ENCODE measurements around the gene PPIG.
"Not testable (repeated sequence)": the region's sequence is repeated elsewhere in the genome, so short reads cannot be mapped to it uniquely, and the experiment has no call there.

PPIG gene

DNA sequence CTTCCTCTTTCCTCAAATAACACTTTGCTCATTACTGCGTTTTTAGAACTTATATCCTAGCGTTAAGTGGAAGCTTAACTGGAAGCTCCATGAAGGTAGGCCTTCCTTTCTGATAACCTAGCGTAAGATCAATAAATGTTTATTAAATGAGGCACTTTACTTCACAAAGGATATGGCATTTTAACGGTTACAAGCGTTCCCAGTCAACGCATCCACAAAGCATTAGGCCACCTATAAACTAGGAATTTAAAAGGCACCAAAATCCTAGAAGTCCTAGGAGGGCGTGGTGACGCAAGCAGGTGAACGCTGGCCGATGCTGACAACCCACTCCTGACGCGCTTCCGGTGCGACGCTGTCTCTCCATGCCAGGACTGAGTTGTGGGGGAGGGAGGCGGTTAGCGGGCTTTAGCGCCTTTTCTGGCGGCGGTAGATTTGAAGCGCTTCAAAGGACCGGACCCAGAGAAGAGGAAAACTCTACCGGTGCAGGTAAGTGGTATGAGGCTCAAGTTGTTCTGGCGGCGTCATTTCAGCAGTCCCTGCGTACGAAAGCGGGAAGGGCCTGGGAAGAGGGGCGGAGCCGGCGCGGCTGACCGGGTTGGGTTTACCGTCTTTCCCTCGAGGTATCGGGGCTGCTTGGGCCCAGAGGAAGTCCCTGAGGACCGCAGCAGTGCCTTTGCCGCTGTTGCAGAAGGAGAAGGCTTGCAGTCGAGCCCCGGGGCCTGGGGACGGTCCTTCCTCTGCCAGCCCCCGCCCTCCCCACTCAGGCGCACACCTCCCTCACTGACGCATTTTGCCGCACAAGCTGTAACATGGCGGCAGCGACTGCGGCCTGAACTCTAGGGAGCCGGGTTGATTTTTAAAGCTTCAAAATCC lies at the start of gene PPIG:
Gene PPIG (plus strand): TSS at position 347 of the 873 bp plus-strand sequence. CDS start 19,691 bp downstream, outside the sequence.
- peak; percentile 50 to 76 (median 70) for DNase-seq

DNA sequence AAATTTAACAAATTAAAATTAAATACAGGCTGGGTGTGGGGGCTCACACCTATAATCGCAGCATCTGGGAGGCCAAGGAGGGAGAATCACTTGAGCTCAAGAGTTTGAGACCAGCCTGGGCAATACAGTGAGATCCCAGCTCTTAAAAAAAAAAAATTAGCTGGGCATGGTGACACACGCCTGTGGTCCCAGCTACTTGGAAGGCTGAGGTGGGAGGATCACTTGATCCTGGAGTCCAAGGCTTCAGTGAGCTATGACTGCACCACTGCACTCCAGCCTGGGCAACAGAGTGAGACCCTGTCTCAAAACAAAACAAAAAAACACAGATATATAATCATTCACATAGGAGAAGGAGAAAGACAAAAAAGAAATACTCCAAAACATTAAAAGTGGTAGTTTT lies 44.7 kb upstream of the PPIG start:
- not testable (repeated sequence) for DNase-seq

DNA sequence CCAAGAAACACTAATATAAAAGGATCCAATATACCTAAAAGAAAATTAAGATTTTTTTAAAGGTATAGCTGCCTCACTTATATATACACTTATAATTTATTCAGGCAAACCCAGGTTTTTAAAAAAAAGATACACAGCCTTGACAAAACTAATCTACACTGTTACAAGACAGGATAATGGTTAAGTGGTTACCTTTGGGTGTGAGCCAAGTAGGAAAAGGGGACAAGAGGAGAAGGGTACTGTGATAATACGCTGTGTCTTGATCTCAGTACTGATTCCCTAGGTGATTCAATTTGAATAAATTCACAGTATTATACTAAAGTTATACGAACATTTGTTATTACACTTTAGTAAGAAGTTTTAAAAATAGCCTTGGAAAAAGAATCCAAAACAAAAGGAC lies 44.0 kb upstream of the PPIG start:
- no peak for DNase-seq

DNA sequence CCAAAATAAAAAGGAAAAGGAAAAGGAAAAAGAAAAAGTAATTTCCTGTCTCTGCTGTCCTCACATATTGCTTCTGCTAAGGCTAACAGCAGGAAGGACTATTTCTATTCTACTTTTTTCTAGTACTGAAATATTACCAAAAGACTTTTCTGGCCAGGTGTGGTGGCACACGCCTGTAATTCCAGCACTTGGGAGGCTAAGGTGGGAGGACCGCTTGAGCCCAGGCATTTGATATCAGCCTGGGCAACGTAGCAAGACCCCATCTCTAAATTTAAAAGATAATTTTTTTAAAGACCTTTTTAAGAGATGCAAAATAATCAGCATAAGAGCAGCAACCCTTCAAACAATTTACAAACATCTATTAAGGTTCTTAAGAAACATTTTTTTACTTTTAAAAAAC lies 41.7 kb upstream of the PPIG start:
- DNase-seq = no peak

DNA sequence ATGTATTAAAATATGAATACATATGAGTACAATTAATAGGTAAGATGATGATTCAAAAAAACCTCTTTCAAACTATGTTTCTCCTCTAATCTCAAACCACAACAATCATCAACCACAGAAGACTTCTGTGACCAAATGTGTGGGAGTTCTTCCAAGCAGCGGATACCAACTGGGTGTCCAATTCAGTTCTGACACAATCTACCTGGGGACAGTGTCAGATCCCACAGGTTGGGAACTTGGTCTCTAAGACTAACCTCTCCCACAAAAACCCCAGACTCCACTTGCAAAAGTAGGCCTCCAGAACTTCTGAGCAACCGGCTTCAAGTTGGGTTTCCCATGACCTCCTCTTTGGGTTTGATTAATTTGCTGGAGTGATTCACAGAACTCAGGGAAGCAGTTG lies 37.4 kb upstream of the PPIG start:
- DNase-seq = no peak

DNA sequence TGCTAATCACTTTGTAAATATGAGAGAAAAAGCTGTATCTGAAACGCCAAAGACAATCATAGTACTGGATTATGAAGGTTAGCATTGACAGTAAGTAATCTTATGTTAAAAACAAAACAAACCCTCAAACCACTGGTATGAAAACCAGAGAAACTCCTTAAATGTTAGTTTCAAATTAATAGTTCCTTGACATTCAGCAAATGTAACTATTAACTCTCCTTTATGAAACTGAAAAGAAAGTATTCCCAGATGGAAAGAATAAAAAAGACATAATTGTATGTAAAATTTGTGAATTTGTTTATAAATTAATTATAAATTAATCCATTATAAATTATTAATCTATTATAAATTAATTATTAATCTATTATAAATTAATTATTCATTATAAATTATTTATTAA lies 22.8 kb upstream of the PPIG start:
- DNase-seq = no peak

DNA sequence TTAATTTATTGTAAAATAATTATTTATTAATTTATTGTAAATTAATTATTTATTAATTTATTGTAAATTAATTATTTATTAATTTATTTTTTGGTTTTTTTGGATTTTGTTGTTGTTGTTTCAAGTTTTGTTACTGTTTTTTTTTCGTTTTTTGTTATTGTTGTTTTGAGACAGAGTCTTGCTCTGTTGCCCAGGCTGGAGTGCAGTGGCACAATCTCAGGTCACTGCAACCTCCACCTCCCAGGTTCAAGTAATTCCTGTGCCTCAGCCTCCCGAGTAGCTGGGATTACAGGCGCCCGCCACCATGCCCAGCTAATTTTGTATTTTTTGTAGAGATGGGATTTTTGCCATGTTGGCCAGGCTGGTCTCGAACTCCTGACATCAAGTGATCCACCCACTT lies 22.1 kb upstream of the PPIG start:
- DNase-seq = not testable (repeated sequence)

DNA sequence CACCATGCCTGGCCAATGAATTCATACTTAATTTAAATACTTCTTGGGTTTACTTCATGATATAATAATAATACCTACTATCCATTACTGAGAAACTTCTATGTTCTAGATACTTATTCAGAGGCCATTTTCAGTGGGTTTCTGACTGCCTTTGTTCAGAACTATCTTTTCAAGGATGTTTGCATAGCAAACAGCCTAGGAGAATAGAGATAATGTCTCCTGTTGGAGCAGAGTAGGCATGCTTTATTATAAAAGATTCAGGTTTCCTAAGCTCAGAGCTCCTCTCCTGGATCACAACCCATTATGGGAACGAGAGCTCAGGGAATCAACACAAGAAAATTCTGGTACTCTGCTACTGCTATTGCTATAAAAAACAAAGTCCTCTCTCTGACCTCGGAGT lies 21.6 kb upstream of the PPIG start:
- no peak for DNase-seq

DNA sequence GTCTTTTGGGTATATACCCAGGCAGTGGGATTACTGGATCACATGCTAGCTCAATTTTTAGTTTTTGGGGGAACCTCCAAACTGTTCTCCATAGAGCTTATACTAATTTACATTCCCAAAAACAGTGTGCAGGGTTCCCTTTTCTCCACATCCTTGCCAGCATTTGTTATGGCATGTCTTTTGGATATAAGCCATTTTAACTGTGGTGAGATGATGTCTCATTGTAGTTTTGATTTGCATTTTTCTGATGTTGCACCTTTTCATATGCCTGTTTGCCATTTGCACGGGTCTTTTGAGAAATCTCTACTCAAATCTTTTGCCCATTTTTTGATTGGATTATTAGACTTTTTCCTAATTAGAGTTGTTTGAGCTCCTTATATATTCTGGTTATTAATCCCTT lies 18.5 kb upstream of the PPIG start:
- DNase-seq = no peak

DNA sequence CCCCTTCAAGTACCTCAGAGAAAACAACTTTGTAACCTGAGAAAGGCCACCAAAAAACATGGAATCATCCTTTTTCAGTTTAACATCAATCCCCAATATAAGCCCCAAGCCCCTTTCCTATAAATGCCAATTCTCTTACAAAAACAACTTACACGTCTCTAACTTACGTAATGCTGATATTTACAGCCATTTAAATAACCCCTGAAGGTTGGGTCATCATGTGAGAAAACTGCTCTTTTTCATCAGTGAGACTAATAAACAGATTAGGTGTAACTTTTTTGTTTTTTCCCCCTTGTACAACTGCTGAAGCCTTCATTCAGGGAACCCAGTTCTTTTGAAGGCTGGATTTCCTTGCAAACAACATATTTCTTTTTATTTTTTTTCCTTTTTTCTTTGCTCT lies 14.2 kb upstream of the PPIG start:
- DNase-seq = no peak

DNA sequence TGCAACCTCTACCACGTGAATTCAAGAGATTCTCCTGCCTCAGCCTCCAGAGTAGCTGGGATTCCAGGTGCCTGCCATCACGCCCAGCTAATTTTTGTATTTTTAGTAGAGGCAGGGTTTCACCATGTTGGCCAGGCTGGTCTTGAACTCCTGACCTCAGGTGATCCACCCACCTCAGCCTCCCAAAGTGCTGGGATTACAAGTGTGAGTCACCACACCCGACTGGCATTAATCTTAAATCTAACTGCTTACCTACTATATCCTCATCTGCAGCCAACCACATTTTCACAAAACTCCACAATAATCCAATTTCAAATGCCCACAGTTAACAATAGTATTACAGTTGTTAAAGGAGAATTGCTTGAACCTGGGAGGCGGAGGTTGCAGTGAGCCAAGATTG lies 13.4 kb upstream of the PPIG start:
- not testable (repeated sequence) for DNase-seq

DNA sequence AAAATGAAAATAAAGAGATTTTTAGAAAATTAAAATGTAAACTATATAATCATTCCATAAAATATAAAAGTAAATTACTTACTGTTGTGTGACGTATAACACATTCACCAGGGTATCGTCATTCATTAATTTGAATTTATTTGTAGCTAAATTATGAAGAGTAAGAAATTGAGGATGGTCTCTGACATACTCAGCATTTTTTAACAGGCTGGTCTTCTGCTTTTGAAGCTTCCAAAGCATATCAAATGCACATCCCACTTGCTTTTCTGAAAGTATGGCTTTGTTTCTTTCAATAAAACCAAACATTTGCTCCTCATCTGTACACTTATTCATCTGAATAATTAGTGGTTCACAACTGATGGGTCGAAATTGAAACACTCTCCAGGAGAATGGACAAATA lies 12.6 kb upstream of the PPIG start:
- DNase-seq = no peak

DNA sequence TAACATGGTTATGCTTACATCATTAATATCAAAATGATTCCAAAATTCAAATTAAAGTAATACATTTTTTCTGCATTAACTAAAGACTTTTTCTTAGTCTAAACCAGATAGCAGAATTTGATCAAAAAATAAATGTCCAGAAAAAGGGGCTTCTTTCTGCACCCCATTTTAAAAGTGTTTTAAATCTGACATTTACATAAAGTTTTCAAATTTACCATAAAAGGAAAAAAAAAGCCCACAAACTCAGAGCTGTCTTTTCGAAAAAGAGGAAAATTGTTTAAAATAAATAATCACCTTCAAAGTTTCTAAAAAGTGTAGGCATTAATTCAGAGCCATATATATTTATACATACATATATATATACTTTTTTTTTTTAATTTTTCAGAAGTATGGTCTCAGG lies 12.0 kb upstream of the PPIG start:
- no peak for DNase-seq

DNA sequence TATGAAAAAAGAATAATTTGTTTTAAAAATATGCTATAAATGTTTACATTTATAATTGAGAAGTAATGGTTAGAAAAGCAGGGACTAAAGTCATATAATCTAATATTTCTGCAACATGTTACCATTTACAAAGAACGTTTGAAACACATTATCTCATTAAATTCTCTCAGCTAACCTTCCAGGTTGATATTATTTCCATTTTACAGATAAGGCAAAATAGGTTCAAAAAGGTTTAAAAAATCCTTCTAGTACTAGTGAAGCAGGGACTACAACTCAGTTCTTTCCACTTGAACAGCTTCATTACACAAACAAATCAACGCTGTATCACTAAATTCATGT lies 11.4 kb upstream of the PPIG start:
- no peak for DNase-seq

DNA sequence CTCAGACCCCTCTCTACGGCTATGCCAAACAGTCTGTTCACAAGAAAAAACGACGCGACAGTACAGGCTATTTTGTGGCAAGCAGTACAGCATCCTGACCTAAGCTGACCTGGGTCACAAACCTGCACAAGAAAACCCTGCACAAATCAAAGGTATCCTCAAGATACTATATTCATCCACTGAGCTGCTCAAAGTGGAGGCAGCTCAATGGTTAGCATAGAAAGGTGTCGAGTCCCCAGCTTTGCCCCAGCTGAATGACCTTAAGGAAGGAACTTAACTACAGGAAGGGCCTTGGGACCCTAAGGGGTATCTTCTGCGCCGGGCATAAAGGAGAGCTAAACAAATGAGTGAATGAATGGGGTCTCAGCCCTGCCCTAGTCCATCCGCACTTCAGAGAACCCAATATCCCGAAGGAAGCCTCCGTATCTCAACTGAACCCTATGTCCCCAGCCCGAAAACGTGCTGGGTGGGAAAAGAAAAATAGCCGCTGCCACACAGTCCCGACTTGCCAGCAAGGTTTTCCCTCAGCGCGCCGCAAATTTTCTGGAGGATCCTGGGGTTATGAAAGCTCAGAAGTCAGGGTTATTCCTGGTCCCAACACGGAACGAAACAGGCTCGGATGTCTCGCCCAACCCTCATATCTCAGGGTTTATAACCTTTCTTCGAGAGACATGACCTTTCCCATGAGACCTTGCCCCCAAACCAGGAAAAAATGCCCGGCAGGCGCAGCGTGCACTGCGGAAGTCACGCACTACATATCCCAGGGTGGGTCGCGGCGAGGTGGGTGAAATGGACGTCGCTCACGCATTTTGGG lies 10.8 kb upstream of the PPIG start, which contains the start of gene FASTKD1:
Gene FASTKD1 (minus strand): TSS at position 706 of the 814 bp plus-strand sequence. CDS start 1,836 bp downstream, outside the sequence.
- peak; percentile 59 to 72 (median 62) for DNase-seq

DNA sequence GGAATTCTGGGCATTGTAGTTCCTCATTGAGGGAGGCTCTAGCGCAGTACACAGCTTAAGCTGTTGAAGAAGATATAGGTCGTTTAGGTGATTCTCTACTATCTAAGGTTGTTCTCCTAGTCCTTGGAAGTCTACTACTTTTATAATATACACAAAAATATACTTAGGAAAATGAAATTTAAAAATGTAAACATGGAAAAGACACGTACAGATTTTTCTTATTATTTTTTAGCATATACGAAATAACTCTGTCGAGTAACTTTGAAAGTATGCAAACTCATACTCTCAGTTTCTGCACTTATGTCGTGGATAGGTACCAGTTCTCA lies 10.2 kb upstream of the PPIG start:
- no peak for DNase-seq

DNA sequence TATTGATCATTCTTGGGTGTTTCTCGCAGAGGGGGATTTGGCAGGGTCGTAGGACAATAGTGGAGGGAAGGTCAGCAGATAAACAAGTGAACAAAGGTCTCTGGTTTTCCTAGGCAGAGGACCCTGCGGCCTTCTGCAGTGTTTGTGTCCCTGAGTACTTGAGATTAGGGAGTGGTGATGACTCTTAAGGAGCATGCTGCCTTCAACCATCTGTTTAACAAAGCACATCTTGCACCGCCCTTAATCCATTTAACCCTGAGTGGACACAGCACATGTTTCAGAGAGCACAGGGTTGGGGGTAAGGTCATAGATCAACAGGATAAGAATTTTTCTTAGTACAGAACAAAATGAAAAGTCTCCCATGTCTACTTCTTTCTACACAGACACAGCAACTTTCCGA lies 9.6 kb upstream of the PPIG start:
- not testable (repeated sequence) for DNase-seq

DNA sequence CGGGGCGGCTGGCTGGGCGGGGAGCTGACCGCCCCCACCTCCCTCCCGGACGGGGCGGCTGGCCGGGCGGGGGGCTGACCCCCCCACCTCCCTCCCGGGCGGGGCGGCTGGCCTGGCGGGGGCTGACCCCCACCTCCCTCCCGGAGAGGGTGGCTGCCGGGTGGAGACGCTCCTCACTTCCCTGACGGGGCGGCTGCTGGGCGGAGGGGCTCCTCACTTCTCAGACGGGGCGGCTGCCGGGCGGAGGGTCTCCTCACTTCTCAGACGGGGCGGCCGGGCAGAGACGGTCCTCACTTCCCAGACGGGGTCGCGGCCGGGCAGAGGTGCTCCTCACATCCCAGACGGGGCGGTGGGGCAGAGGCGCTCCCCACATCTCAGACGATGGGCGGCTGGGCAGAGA lies 8.9 kb upstream of the PPIG start:
- not testable (repeated sequence) for DNase-seq

DNA sequence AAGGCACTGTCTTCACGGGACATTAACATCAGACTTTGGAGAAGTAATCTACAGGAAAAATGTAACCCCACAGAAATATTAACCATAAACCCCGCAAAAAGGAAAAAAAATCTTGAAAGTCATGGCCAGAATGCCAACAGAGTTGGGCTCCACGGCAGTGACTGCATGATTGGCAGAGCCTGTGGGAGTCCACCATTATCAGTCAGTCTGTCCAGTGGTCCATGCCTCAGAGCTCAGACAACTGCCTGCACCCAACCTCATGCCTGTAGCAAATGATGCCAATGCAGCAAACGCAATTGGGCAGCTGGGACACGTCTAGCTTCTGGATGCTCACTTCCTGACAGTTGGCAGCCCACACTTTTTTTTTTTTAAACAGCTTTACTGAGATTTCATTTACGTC lies 5.1 kb upstream of the PPIG start:
- no peak for DNase-seq

DNA sequence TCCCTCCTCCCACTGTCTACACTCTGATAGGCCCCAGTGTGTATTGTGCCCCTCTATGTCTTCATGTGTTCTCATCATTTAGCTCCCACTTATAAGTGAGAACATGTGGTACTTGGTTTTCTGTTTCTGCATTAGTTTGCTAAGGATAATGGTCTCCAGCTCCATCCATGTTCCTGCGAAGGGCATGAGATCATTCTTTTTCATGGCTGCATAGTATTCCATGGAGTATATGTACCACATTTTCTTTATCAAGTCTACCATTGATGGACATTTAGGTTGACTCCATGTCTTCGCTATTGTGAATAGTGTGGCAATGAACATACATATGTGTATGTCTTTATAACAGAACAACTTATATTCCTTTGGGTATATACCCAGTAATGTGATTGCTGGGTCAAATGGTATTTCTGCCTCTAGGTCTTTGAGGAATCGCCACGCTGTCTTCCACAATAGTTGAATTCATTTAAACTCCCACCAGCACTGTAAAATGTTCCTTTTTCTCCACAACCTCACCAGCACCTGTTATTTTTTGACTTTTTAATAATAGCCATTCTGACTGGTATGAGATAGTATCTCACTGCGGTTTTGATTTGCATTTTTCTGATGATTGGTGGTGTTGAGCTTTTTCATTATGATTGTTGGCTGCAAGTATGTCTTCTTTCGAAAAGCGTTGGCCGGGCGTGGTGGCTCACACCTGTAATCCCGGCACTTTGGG lies 1.4 kb upstream of the PPIG start:
- not testable (repeated sequence) for DNase-seq

DNA sequence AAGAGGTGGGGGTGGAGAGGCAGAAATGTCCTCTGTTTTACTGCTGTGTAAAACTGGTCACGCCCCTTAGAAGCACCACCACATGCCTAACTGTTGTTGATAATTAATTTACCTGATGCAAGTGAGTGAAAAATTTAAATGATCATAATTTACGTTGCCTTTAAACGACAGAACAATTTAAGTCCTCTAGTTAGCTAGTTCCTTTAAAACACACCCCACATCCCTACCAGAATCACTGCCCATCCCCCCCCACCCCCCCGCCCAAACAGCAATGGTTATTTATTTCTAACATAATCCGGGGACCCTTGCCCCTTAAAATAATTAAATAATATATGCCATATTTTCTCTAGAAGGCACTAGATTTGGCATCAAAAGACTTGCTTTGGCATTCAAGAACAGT lies 633 bp upstream of the PPIG start:
- no peak for DNase-seq

DNA sequence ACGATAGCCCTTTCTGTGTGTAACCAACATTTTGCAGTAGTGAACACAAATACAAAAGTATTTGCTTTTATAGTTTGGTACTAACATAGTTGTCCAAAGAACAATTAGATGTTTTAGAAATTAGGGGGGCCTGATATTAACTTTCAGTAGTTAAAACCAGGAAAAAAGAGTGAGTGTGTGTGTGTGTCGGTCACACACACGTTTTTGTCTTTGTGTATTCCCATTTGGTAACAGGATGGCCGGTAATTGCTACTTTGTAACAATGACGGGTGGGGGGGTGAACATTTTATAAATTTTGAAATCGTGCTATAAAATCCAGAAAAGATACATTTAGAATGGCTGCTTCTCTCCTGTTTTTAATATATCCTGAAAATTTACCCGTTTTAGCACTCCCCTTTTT lies 1.5 kb downstream of the PPIG start:
- DNase-seq = no peak

DNA sequence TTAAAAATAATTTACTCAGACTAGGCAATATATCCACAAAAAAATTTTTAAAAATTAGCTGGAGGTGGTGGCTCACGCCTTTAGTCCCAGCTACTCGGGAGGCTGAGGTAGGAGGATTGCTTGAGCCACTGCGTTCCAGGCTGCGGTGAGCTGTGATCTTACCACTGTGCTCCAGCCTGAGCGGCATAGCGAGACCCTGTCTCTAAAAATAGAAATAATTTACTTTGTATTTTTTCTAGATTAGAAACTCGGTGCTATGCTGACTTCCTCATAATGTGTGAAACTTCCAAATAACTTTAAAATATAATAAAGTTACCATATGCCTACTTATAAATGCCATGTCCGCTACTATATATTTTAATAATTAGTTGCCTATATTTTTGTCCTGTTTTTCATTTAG lies 6.7 kb downstream of the PPIG start:
- no peak for DNase-seq

DNA sequence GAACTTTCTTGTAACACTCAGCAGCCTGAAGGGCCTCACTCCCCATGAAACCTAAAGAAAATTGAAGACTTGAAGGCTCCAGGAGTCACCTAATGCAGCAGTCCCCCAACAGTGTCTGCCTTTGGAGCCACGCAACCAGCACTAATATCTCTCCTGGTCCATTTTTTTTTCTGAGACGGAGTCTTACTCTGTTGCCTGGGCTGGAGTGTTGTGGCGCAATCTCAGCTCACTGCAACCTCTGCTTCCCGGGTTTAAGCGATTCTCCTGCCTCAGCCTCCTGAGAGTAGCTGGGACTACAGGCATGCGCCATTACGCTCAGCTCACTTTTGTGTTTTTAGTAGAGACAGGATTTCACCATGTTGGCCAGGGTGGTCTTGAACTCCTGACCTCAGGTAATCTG lies 12.4 kb downstream of the PPIG start:
- DNase-seq = not testable (repeated sequence)

All from activated CD4-positive, CD25-positive, alpha-beta regulatory T cell (primary cell).